Endothelial cell of umbilical vein (primary cell): Measurements from ENCODE around the gene SKP1. TPM values are rescaled to one million over a fixed set of nuclear protein-coding genes. Genes with fewer than 3 reads are reported as not detected.

ENCODE experiments used
- BruUV-seq: library from RNA; stranded (reverse); fragments of 400-500 nt; replicated peaks from 2 replicates; lab custom pipeline; 2021; lab: Mats Ljungman, UMichigan
- CTCF ChIA-PET: fragments of 300-600, 350-600 bp; sonication (Branson Sonifier 250); formaldehyde crosslinking; loops from one replicate; lab custom pipeline; 2021; ENCODE audit warnings: antibody characterized with exemption, inconsistent platforms; lab: Charles Lee
- POLR2A ChIA-PET: fragments of 300-600, 350-600 bp; sonication (Branson Sonifier 250); formaldehyde crosslinking; loops from one replicate; lab custom pipeline; 2021; ENCODE audit warnings: antibody characterized with exemption, inconsistent platforms; lab: Charles Lee
- DNase-seq: peaks from one replicate; pipeline ENCODE4 v3.0.0-alpha.2; 2011; ENCODE audit warnings: low read depth, low spot score
- FAIRE-seq: peaks from 2 replicates; lab custom pipeline; 2011; peaks lifted over from hg19 to GRCh38; lab: Jason Lieb, UNC
- H2AFZ ChIP-seq: 2 replicates; pipeline ENCODE4 v1.6.0; 2012; ENCODE audit warnings: low read depth, low read length, control low read depth, inconsistent platforms
- H3K27ac ChIP-seq: 2 replicates; pipeline ENCODE4 v1.5.1; 2011; ENCODE audit warnings: low read depth, mild to moderate bottlenecking, control low read depth, low read length, moderate library complexity; ENCODE audit not compliant: insufficient read depth
- H3K27me3 ChIP-seq, 2 experiments: 2 replicates each; pipeline versions ENCODE4 v1.6.0 to v1.6.1; 2011; ENCODE audit warnings: low read length in 2 of 2, mixed read lengths in 1 of 2; ENCODE audit not compliant: control insufficient read depth in 2 of 2, insufficient read depth in 2 of 2
- H3K36me3 ChIP-seq, 2 experiments: 2 replicates in 1 of 2; 3 replicates in 1 of 2; pipeline ENCODE4 v1.5.1; 2011; ENCODE audit warnings: low read length in 2 of 2, mild to moderate bottlenecking in 1 of 2, moderate library complexity in 1 of 2; ENCODE audit not compliant: control insufficient read depth in 2 of 2, insufficient read depth in 2 of 2; ENCODE audit errors: extremely low read depth in 1 of 2
- H3K4me1 ChIP-seq: 3 replicates; pipeline ENCODE4 v1.5.1; 2011; ENCODE audit warnings: mild to moderate bottlenecking, low read length; ENCODE audit not compliant: control insufficient read depth, insufficient read depth; ENCODE audit errors: extremely low read depth
- H3K4me2 ChIP-seq: 2 replicates; pipeline ENCODE4 v1.6.1; 2011; ENCODE audit warnings: low read length, control low read depth, mixed read lengths; ENCODE audit not compliant: insufficient read depth
- H3K4me3 ChIP-seq, 3 experiments: fragments of 200-600 bp in 1 of 3; sonication (generic), shearing (Covaris generic) in 1 of 3; replicated peaks in 1 of 3; 2 replicates each; pipeline ENCODE4 v1.5.1; 2011 to 2016; ENCODE audit warnings: control low read depth in 3 of 3, low read length in 3 of 3, mild to moderate bottlenecking in 2 of 3, inconsistent platforms in 1 of 3, low read depth in 1 of 3, moderate library complexity in 1 of 3; ENCODE audit not compliant: insufficient read depth in 1 of 3
- H3K79me2 ChIP-seq: 2 replicates; pipeline ENCODE4 v1.6.0; 2012; ENCODE audit warnings: low read length, inconsistent platforms; ENCODE audit not compliant: control insufficient read depth, insufficient read depth
- H3K9ac ChIP-seq: replicated peaks from 2 replicates; pipeline ENCODE3; 2011; ENCODE audit warnings: low read length, control low read depth; ENCODE audit not compliant: insufficient read depth; ENCODE audit errors: extremely low read depth
- H3K9me1 ChIP-seq: replicated peaks from 3 replicates; pipeline ENCODE4 v1.6.0; 2011; ENCODE audit warnings: mild to moderate bottlenecking, low read length; ENCODE audit not compliant: control insufficient read depth, insufficient read depth; ENCODE audit errors: extremely low read depth
- H3K9me3 ChIP-seq: replicated peaks from 2 replicates; pipeline ENCODE4 v1.5.1; 2012; ENCODE audit warnings: low read length, inconsistent platforms; ENCODE audit not compliant: control insufficient read depth, insufficient read depth
- H4K20me1 ChIP-seq: replicated peaks from 2 replicates; pipeline ENCODE3; 2011; ENCODE audit warnings: mild to moderate bottlenecking, low read length; ENCODE audit not compliant: control insufficient read depth, insufficient read depth; ENCODE audit errors: extremely low read depth
- CTCF ChIP-seq, 2 donors: IDR thresholded peaks; 1 replicate in 1 of 2; 2 replicates in 1 of 2; pipeline ENCODE4 v1.5.1; 2011; ENCODE audit warnings: low read length in 2 of 2, mild to moderate bottlenecking in 2 of 2, moderate library complexity in 2 of 2, control low read depth in 1 of 2, inconsistent platforms in 1 of 2, low read depth in 1 of 2; ENCODE audit not compliant: insufficient read depth in 1 of 2; ENCODE audit errors: extremely low read depth in 1 of 2
- FOS ChIP-seq: IDR thresholded peaks from 2 replicates; pipeline ENCODE4 v1.6.1; 2011; ENCODE audit warnings: mild to moderate bottlenecking, low read length, moderate library complexity, borderline replicate concordance; ENCODE audit not compliant: insufficient read depth
- GATA2 ChIP-seq: IDR thresholded peaks from 2 replicates; pipeline ENCODE4 v1.7.0; 2011; ENCODE audit warnings: low read depth, mild to moderate bottlenecking, moderate library complexity, mixed read lengths, low read length; ENCODE audit not compliant: insufficient read length, insufficient read depth
- JUN ChIP-seq: IDR thresholded peaks from 2 replicates; pipeline ENCODE4 v1.6.1; 2011; ENCODE audit warnings: borderline replicate concordance, low read depth; ENCODE audit not compliant: insufficient read length, insufficient read depth
- MYC ChIP-seq: IDR thresholded peaks from one replicate; pipeline ENCODE4 v1.6.1; 2011; ENCODE audit warnings: mild to moderate bottlenecking, low read depth, low read length
- POLR2AphosphoS5 ChIP-seq: IDR thresholded peaks from 2 replicates; pipeline ENCODE4 v1.6.1; 2012; ENCODE audit warnings: low read depth, mild to moderate bottlenecking, control low read depth, low read length, moderate library complexity; ENCODE audit not compliant: insufficient read depth
- dilution Hi-C: fragments of 300-500 bp; cut with MboI; formaldehyde crosslinking; loops from one replicate; pipeline ENCODE4 v1.15.0; 2019; ENCODE audit warnings: low sequenced_read_pairs; ENCODE audit not compliant: extremely low pct_ligation_motif_present
- intact Hi-C: fragments of 100-400 bp; cut with micrococcal nuclease; formaldehyde crosslinking; loops from one replicate; pipeline ENCODE4 v1.10.0; 2022
- polyA plus RNA-seq, 4 experiments: library from polyadenylated mRNA; depleted of rRNA in 3 of 4; stranded (reverse) in 3 of 4; unstranded in 1 of 4; fragments of >200 nt; gene quantifications; 2 replicates each; pipeline versions ENCODE4 v1.2.1 to v1.2.3, GENCODE V29; 2011 to 2012; ENCODE audit warnings: missing spikeins in 1 of 4
- total RNA-seq: library from RNA; stranded (reverse); gene quantifications from 2 replicates; pipeline ENCODE4 v1.2.3, GENCODE V29; 2021

The SKP1 gene
- total and polyA plus RNA-seq, 2 donors (not counting 3 experiments of a cell fraction or from before 2014, with no cell fraction given): 214 to 320 TPM

GRCh38 chr5:134151723-134152122, 25.0 kb downstream of the SKP1 start:
- peaks cover 3% of the 10 kb centered on the region for H4K20me1 ChIP-seq
- H3K9me3 ChIP-seq: no peaks in the 10 kb centered on the region
- H3K79me2 ChIP-seq: peaks cover 25% of the 10 kb centered on the region
- dilution Hi-C loops: no loop called here
- no peaks in the 10 kb centered on the region for H3K9me1 ChIP-seq
- H3K4me3 ChIP-seq: no peak overlapping the region
- no peaks in the 10 kb centered on the region for H3K4me1 ChIP-seq
- no peaks in the 10 kb centered on the region for H3K27me3 ChIP-seq
- ChIA-PET CTCF (interaction anchor here (1.6 to 4.9 kb wide), 3 partner anchors 12 to 112 kb away, joined by 5 to 38 read pairs (median 22); no protein-coding TSS in a partner anchor), POLR2A (no interaction called here)
- no peak overlapping the region for H3K4me2 ChIP-seq
- no peak overlapping the region for H3K27ac ChIP-seq
- BruUV-seq: no TSS peak
- H3K36me3 ChIP-seq: peaks cover 25 to 26% of the 10 kb centered on the region in 2 experiments
- no peak for FAIRE-seq
- no peak overlapping the region for H3K9ac ChIP-seq
- intact Hi-C loops: no loop called here
- no peak for TF ChIP-seq CTCF (IDR thresholded peaks at IDR 0.05; ENCODE audit: extremely low read depth in 1 of 2, insufficient read depth in 1 of 2, low read depth in 1 of 2, low read length in 2 of 2)
- no peak for TF ChIP-seq JUN
- no peak for TF ChIP-seq MYC
- TF ChIP-seq FOS: no peak
- TF ChIP-seq POLR2AphosphoS5: no peak
- no peak for TF ChIP-seq GATA2
- H2AFZ ChIP-seq: no peak overlapping the region
- DNase-seq: no peak
